GM23338 (cell line): Measurements from ENCODE around the gene STK11IP. TPM values are rescaled to one million over a fixed set of nuclear protein-coding genes. Genes with fewer than 3 reads are reported as not detected.

Experiments used
- ATAC-seq: fragments of 200-7000 bp; cut with Tn5 transposase; 3 replicates; pipeline ENCODE4 v1.9.1; 2020
- DNase-seq: peaks from one replicate; pipeline ENCODE4 v3.0.0-alpha.2; 2015; ENCODE audit warnings: low spot score
- H2AFZ ChIP-seq: fragments of 200-600 bp; sonication (generic); 2 replicates; pipeline ENCODE4 v1.8.0; 2016; ENCODE audit warnings: antibody characterized with exemption, mild to moderate bottlenecking, moderate library complexity
- H3F3A ChIP-seq: fragments of 200-600 bp; sonication (generic); replicated peaks from 2 replicates; pipeline ENCODE4 v1.8.0; 2017; ENCODE audit warnings: antibody characterized with exemption, mixed run types, low read depth
- H3K27ac ChIP-seq: fragments of 200-600 bp; sonication (generic); 2 replicates; pipeline ENCODE4 v1.6.1; 2016; ENCODE audit warnings: low read depth
- H3K27me3 ChIP-seq: fragments of 200-600 bp; sonication (generic); 2 replicates; pipeline ENCODE4 v1.8.0; 2016; ENCODE audit warnings: mild to moderate bottlenecking, mixed run types, moderate library complexity; ENCODE audit not compliant: insufficient read depth
- H3K36me3 ChIP-seq: fragments of 200-600 bp; sonication (generic); 2 replicates; pipeline ENCODE4 v1.8.0; 2016; ENCODE audit warnings: mild to moderate bottlenecking; ENCODE audit not compliant: insufficient read depth
- H3K4me1 ChIP-seq: fragments of 200-600 bp; sonication (generic); 2 replicates; pipeline ENCODE4 v1.8.0; 2016; ENCODE audit warnings: mild to moderate bottlenecking, moderate library complexity; ENCODE audit not compliant: insufficient read depth
- H3K4me2 ChIP-seq: fragments of 200-600 bp; sonication (generic); 2 replicates; pipeline ENCODE4 v1.7.1; 2017; ENCODE audit warnings: mixed run types
- H3K4me3 ChIP-seq: fragments of 200-600 bp; sonication (generic); 2 replicates; pipeline ENCODE4 v1.6.1; 2016; ENCODE audit warnings: mixed run types
- H3K79me2 ChIP-seq: fragments of 200-600 bp; sonication (generic); replicated peaks from 2 replicates; pipeline ENCODE4 v1.8.0; 2017; ENCODE audit warnings: mild to moderate bottlenecking; ENCODE audit not compliant: insufficient read depth
- H3K9me2 ChIP-seq: fragments of 200-600 bp; sonication (generic); 2 replicates; pipeline ENCODE4 v1.8.0; 2017; ENCODE audit not compliant: insufficient read depth
- H4K20me1 ChIP-seq: fragments of 200-600 bp; sonication (generic); replicated peaks from 2 replicates; pipeline ENCODE4 v1.8.0; 2017; ENCODE audit warnings: mild to moderate bottlenecking; ENCODE audit not compliant: insufficient read depth
- H3K27ac Mint-ChIP-seq: 2 replicates; pipeline ENCODE4 v1.8.0; 2020; ENCODE audit warnings: inconsistent platforms, mild to moderate bottlenecking, moderate library complexity, mixed read lengths
- H3K27me3 Mint-ChIP-seq: 3 replicates; pipeline ENCODE4 v1.8.0; 2022; ENCODE audit warnings: low read depth, mild to moderate bottlenecking, moderate library complexity, mixed read lengths, inconsistent platforms; ENCODE audit not compliant: insufficient read depth, poor library complexity
- H3K36me3 Mint-ChIP-seq: 3 replicates; pipeline ENCODE4 v1.8.0; 2021; ENCODE audit warnings: low read depth, mild to moderate bottlenecking, inconsistent platforms, moderate library complexity, mixed read lengths
- H3K4me1 Mint-ChIP-seq: 3 replicates; pipeline ENCODE4 v1.8.0; 2020; ENCODE audit warnings: mild to moderate bottlenecking, inconsistent platforms, mixed read lengths
- H3K4me3 Mint-ChIP-seq: 3 replicates; pipeline ENCODE4 v1.8.0; 2021; ENCODE audit warnings: moderate library complexity, mild to moderate bottlenecking, inconsistent platforms, mixed read lengths
- H3K9me3 Mint-ChIP-seq: 3 replicates; pipeline ENCODE4 v1.8.0; 2020; ENCODE audit warnings: moderate library complexity, mild to moderate bottlenecking, inconsistent platforms, mixed read lengths
- ETS1 ChIP-seq: IDR thresholded peaks from 2 replicates; pipeline ENCODE4 v1.6.1; 2016; ENCODE audit warnings: antibody characterized with exemption
- JUNB ChIP-seq: IDR thresholded peaks from one replicate; pipeline ENCODE4 v1.6.1; 2016; ENCODE audit warnings: antibody characterized with exemption; ENCODE audit not compliant: unreplicated experiment
- NANOG ChIP-seq: IDR thresholded peaks from 2 replicates; pipeline ENCODE4 v1.6.1; 2016; ENCODE audit warnings: antibody characterized with exemption, borderline replicate concordance
- POLR2AphosphoS5 ChIP-seq: IDR thresholded peaks from 2 replicates; pipeline ENCODE4 v1.6.1; 2016; ENCODE audit warnings: antibody characterized with exemption, low read depth
- REST ChIP-seq: IDR thresholded peaks from one replicate; pipeline ENCODE4 v1.6.1; 2018; ENCODE audit warnings: antibody characterized with exemption; ENCODE audit not compliant: unreplicated experiment
- ZNF114 ChIP-seq: fragments of 250-450 bp; sonication (Bioruptor Pico); IDR thresholded peaks from 2 replicates; pipeline ENCODE4 v1.5.0; 2020; ENCODE audit warnings: mild to moderate bottlenecking, moderate library complexity
- ZNF331 ChIP-seq: fragments of 250-450 bp; sonication (Bioruptor Pico); IDR thresholded peaks from 2 replicates; pipeline ENCODE4 v1.5.0; 2020; ENCODE audit warnings: low read depth, mild to moderate bottlenecking, moderate library complexity
- polyA plus RNA-seq: library from polyadenylated mRNA; unstranded; fragments of >200 nt; fragmentation: Nextera tagmentation; extraction: Ambion mirVana; gene quantifications from 2 replicates; pipeline ENCODE4 v1.2.1, GENCODE V29; 2016
- total RNA-seq: library from RNA; depleted of rRNA; stranded (reverse); fragments of >200 nt; shearing (Covaris generic); gene quantifications from 2 replicates; pipeline ENCODE4 v1.2.3, GENCODE V29; 2014
- TF ChIP-seq, protein P1 (sequence below), 2 experiments: fragments of 200-600 bp in 1 of 2; sonication (generic) in 1 of 2; conservative IDR thresholded peaks; 2 replicates each; pipeline versions ENCODE4 v1.5.1 to v1.6.1; 2016 to 2017; ENCODE audit warnings: antibody characterized with exemption in 2 of 2, low read depth in 2 of 2, mild to moderate bottlenecking in 2 of 2, moderate library complexity in 1 of 2

The STK11IP gene
- total and polyA plus RNA-seq, 2 experiments from 2014 or later: 16.6 to 28.1 TPM

GRCh38 chr2:219555956-219556355 is 41.7 kb upstream of the STK11IP start (continued):
- TF ChIP-seq REST (no peak), ZNF331 (CRISPR knock-in tag) (no peak), ZNF114 (CRISPR knock-in tag) (no peak), ETS1 (no peak), POLR2AphosphoS5 (no peak)

DNA sequence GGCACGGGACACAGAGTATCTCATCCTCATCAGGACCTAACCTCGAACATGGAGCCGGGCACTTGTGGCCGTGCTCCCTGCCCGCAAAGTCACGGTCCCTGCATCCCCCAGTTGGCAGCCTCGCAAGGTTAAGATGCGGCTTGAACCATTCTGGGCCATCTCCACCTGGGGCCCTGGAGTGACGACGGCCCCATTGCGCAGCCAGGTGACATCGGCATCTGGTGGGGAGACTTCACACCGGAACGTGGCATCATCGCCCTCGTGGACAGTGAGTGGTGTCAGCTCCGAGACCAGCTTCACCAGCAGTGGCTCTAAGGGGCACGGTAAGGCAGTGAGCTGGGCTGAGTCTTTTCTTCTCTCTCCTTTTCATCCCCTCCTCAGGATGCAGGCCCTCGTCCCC is 41.2 kb upstream of the STK11IP start:
- H3F3A ChIP-seq: peaks cover 10% of the 10 kb centered on the region; the same call in 1 of the 2 replicates
- TF ChIP-seq NANOG (no peak), JUNB (no peak)
- TF ChIP-seq, protein P1, sequence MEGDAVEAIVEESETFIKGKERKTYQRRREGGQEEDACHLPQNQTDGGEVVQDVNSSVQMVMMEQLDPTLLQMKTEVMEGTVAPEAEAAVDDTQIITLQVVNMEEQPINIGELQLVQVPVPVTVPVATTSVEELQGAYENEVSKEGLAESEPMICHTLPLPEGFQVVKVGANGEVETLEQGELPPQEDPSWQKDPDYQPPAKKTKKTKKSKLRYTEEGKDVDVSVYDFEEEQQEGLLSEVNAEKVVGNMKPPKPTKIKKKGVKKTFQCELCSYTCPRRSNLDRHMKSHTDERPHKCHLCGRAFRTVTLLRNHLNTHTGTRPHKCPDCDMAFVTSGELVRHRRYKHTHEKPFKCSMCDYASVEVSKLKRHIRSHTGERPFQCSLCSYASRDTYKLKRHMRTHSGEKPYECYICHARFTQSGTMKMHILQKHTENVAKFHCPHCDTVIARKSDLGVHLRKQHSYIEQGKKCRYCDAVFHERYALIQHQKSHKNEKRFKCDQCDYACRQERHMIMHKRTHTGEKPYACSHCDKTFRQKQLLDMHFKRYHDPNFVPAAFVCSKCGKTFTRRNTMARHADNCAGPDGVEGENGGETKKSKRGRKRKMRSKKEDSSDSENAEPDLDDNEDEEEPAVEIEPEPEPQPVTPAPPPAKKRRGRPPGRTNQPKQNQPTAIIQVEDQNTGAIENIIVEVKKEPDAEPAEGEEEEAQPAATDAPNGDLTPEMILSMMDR (conservative IDR thresholded peaks at IDR 0.05; ENCODE audit: low read depth in 2 of 2): no peak
- H3K9me3 Mint-ChIP-seq: no peaks in the 10 kb centered on the region
- H3K27ac Mint-ChIP-seq: no peak overlapping the region
- H3K27me3 ChIP-seq: peaks cover 17% of the 10 kb centered on the region
- H3K4me1 Mint-ChIP-seq: peaks cover 28% of the 10 kb centered on the region
- H3K4me2 ChIP-seq: no peak overlapping the region
- no peak overlapping the region for H3K4me3 ChIP-seq
- H3K27me3 Mint-ChIP-seq: peaks cover 31% of the 10 kb centered on the region
- no peaks in the 10 kb centered on the region for H4K20me1 ChIP-seq
- ATAC-seq: no peak
- no peak overlapping the region for H3K4me3 Mint-ChIP-seq
- H3K9me2 ChIP-seq: no peaks in the 10 kb centered on the region
- no peak overlapping the region for H2AFZ ChIP-seq
- peaks cover 26% of the 10 kb centered on the region for H3K4me1 ChIP-seq
- H3K79me2 ChIP-seq: no peaks in the 10 kb centered on the region
- peaks cover 13% of the 10 kb centered on the region; the same call in 2 of the 3 replicates for H3K36me3 Mint-ChIP-seq
- H3K36me3 ChIP-seq: no peaks in the 10 kb centered on the region; the same call in 1 of the 2 replicates
- no peak for DNase-seq
- no peak overlapping the region for H3K27ac ChIP-seq
